B cell (primary cell): ENCODE results near the gene KREMEN2. TPM values are rescaled to one million over a fixed set of nuclear protein-coding genes. Genes with fewer than 3 reads are reported as not detected.

Experiments used
- ATAC-seq: fragments of 200-7000 bp; cut with Tn5 transposase; one replicate; pipeline ENCODE4 v1.10.0; 2021; ENCODE audit warnings: low read depth, mild to moderate bottlenecking, moderate number of reproducible peaks, moderate library complexity
- CTCF ChIA-PET: fragments of 350-600 bp; sonication (Branson Sonifier 250); formaldehyde crosslinking; loops from one replicate; lab custom pipeline; 2021; ENCODE audit warnings: antibody characterized with exemption, inconsistent platforms; lab: Charles Lee
- POLR2A ChIA-PET: fragments of 350-600 bp; sonication (Branson Sonifier 250); formaldehyde crosslinking; loops from one replicate; lab custom pipeline; 2021; ENCODE audit warnings: antibody characterized with exemption; lab: Charles Lee
- DNase-seq: peaks from one replicate; pipeline ENCODE4 v3.0.0; 2013
- H2AFZ ChIP-seq: 2 replicates; pipeline ENCODE4 v1.6.1; 2012; ENCODE audit warnings: mild to moderate bottlenecking, low read depth, low read length; ENCODE audit not compliant: insufficient read depth, poor library complexity, severe bottlenecking
- H3K27ac ChIP-seq, 2 donors: 1 replicate in 1 of 2; 2 replicates in 1 of 2; pipeline ENCODE4 v1.5.1; 2012 to 2013; ENCODE audit warnings: low read length in 2 of 2, mild to moderate bottlenecking in 2 of 2, moderate library complexity in 1 of 2
- H3K27me3 ChIP-seq, 4 experiments: fragments of 200-600 bp in 1 of 4; sonication (generic) in 1 of 4; replicated peaks in 1 of 4; 1 replicate in 2 of 4; 2 replicates in 2 of 4; pipeline versions ENCODE4 v1.6.1 to v1.7.0; 2013 to 2016; ENCODE audit warnings: low read length in 3 of 4, mild to moderate bottlenecking in 2 of 4, mixed read lengths in 1 of 4, moderate library complexity in 1 of 4; ENCODE audit not compliant: insufficient read depth in 4 of 4, control insufficient read depth in 3 of 4; ENCODE audit errors: control extremely low read depth in 1 of 4
- H3K36me3 ChIP-seq, 2 experiments: replicated peaks in 1 of 2; 1 replicate in 1 of 2; 2 replicates in 1 of 2; pipeline versions ENCODE4 v1.6.1 to v1.7.1; 2013; ENCODE audit warnings: low read length in 1 of 2; ENCODE audit not compliant: insufficient read depth in 2 of 2, control insufficient read depth in 1 of 2; ENCODE audit errors: control extremely low read depth in 1 of 2, extremely low read depth in 1 of 2
- H3K4me1 ChIP-seq, 2 donors: fragments of 200-600 bp in 1 of 2; sonication (generic) in 1 of 2; 1 replicate in 1 of 2; 2 replicates in 1 of 2; pipeline versions ENCODE4 v1.5.1 to v1.6.1; 2013 to 2017; ENCODE audit warnings: low read length in 2 of 2; ENCODE audit not compliant: control insufficient read depth in 2 of 2, insufficient read depth in 2 of 2
- H3K4me2 ChIP-seq: replicated peaks from 2 replicates; pipeline ENCODE3; 2012; ENCODE audit warnings: mild to moderate bottlenecking, low read depth, low read length; ENCODE audit not compliant: poor library complexity, severe bottlenecking
- H3K4me3 ChIP-seq, 5 experiments: fragments of 200-600 bp in 1 of 5; sonication (generic) in 1 of 5; 1 replicate in 3 of 5; 2 replicates in 2 of 5; pipeline versions ENCODE4 v1.5.1 to v1.7.0; 2011 to 2016; ENCODE audit warnings: low read length in 4 of 5, mild to moderate bottlenecking in 4 of 5, low read depth in 2 of 5, control low read depth in 1 of 5, moderate library complexity in 1 of 5; ENCODE audit not compliant: insufficient read depth in 1 of 5; ENCODE audit errors: control extremely low read depth in 1 of 5, extremely low read depth in 1 of 5
- H3K79me2 ChIP-seq: fragments of 200-600 bp; sonication (generic); one replicate; pipeline ENCODE4 v1.6.0; 2016; ENCODE audit warnings: low read length; ENCODE audit not compliant: control insufficient read depth, insufficient read depth
- H3K9ac ChIP-seq: fragments of 200-600 bp; sonication (generic); 2 replicates; pipeline ENCODE4 v1.6.1; 2017; ENCODE audit warnings: mild to moderate bottlenecking, low read length, moderate library complexity
- H3K9me3 ChIP-seq, 3 donors: one replicate each; pipeline versions ENCODE4 v1.6.1 to v1.7.1; 2013; ENCODE audit warnings: low read length in 2 of 3; ENCODE audit not compliant: control insufficient read depth in 2 of 3, insufficient read depth in 1 of 3; ENCODE audit errors: control extremely low read depth in 1 of 3
- H4K20me1 ChIP-seq: 2 replicates; pipeline ENCODE4 v1.6.0; 2012; ENCODE audit warnings: mild to moderate bottlenecking, low read length; ENCODE audit not compliant: insufficient read depth, control insufficient read depth, poor library complexity, severe bottlenecking
- H3K27ac Mint-ChIP-seq: one replicate; pipeline ENCODE4 v1.8.0; 2021; ENCODE audit warnings: mixed read lengths
- H3K27me3 Mint-ChIP-seq: one replicate; pipeline ENCODE4 v1.8.0; 2021; ENCODE audit warnings: mixed read lengths
- H3K4me1 Mint-ChIP-seq: one replicate; pipeline ENCODE4 v1.8.0; 2021; ENCODE audit warnings: mixed read lengths
- H3K4me3 Mint-ChIP-seq: one replicate; pipeline ENCODE4 v1.8.0; 2021; ENCODE audit warnings: mixed read lengths
- H3K9me3 Mint-ChIP-seq: one replicate; pipeline ENCODE4 v1.8.0; 2022; ENCODE audit warnings: mixed read lengths; ENCODE audit not compliant: insufficient read depth
- CTCF ChIP-seq: fragments of 200-600 bp; IDR thresholded peaks from one replicate; pipeline ENCODE4 v1.8.0; 2022; ENCODE audit warnings: antibody characterized with exemption, mild to moderate bottlenecking
- EZH2 ChIP-seq: IDR thresholded peaks from 2 replicates; pipeline ENCODE4 v1.6.1; 2012; ENCODE audit warnings: borderline replicate concordance, low read depth, mild to moderate bottlenecking, moderate library complexity, low read length; ENCODE audit not compliant: insufficient read depth, poor library complexity, severe bottlenecking
- WGBS: methylation state at CpG from one replicate; pipeline ENCODE4 v1.1.5; 2013; ENCODE audit warnings: missing lambda C conversion rate; ENCODE audit not compliant: insufficient coverage; 5-methylcytosine and 5-hydroxymethylcytosine counted together
- intact Hi-C: fragments of 100-400 bp; cut with micrococcal nuclease; formaldehyde crosslinking; loops from one replicate; pipeline ENCODE4 v1.10.0; 2022
- polyA plus RNA-seq: library from polyadenylated mRNA; depleted of rRNA; stranded (reverse); fragments of >200 nt; gene quantifications from 2 replicates; pipeline ENCODE4 v1.2.3, GENCODE V29; 2012
- total RNA-seq, 2 donors: library from RNA; stranded (reverse); fragments of 120-200 nt in 1 of 2; gene quantifications; 1 replicate in 1 of 2; 2 replicates in 1 of 2; pipeline versions ENCODE4 v1.2.3 to v1.2.4, GENCODE V29; 2013 to 2022

KREMEN2 gene
- total and polyA plus RNA-seq, 2 donors (not counting 1 experiment from before 2014, with no cell fraction given) = 0.17 to 1.1 TPM

- ChIA-PET POLR2A (no interaction called here), CTCF (interaction anchor here (0.6 to 1.6 kb wide), 3 partner anchors 18 to 54 kb away, joined by 3 to 4 read pairs (median 3); no protein-coding TSS in a partner anchor)
- H2AFZ ChIP-seq = no peak overlapping the region
- Mint-ChIP-seq H3K4me3 (no peak overlapping the region), H3K27me3 (peaks cover 18% of the 10 kb centered on the region), H3K4me1 (peaks cover 22% of the 10 kb centered on the region), H3K9me3 (no peaks in the 10 kb centered on the region), H3K27ac (no peak overlapping the region)
- no peak overlapping the region for H3K27ac ChIP-seq
- peaks cover 0 to 12% (median 0%) of the 10 kb centered on the region in 3 donors for H3K9me3 ChIP-seq
- H3K79me2 ChIP-seq = no peaks in the 10 kb centered on the region
- no peak overlapping the region for H3K9ac ChIP-seq
- H3K36me3 ChIP-seq = no peaks in the 10 kb centered on the region
- H3K4me3 ChIP-seq = no peak overlapping the region
- WGBS = 96% methylated on average over 18 of the region's 21 CpGs
- ATAC-seq (no peak), DNase-seq (no peak)
- H4K20me1 ChIP-seq = no peaks in the 10 kb centered on the region
- H3K4me2 ChIP-seq = no peak overlapping the region
- H3K27me3 ChIP-seq = peaks cover 0 to 22% (median 10%) of the 10 kb centered on the region in 4 experiments
- TF ChIP-seq EZH2 (no peak), CTCF (no peak)
- intact Hi-C loops = no loop called here
- peaks cover 24 to 26% of the 10 kb centered on the region in 2 donors for H3K4me1 ChIP-seq
These were observed 45.7 kb downstream of the KREMEN2 start for GRCh38 chr16:3009568-3010390.

DNA sequence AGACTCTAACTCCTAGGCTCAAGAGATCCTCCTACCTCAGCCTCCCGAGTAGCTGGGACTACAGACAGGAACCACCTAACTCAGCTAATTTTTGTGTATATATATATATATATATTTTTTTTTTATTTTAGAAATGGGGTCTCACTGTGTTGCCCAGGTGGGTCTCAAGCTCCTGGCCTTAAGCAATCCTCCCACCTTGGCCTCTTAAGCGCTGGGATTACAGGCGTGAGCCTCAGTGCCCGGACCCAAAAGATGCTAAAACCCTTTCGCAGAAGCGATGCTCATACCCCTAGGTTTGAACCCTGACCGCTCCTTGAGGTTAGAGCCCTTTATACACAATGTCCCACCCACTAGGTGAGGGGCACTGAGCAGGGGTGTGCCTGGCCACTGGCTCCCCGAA lies 46.4 kb downstream of the KREMEN2 start:
- TF ChIP-seq EZH2 (no peak), CTCF (no peak)
- Histone ChIP-seq H3K27ac (no peak overlapping the region), H3K36me3 (no peaks in the 10 kb centered on the region), H3K9me3 (peaks cover 0 to 12% (median 0%) of the 10 kb centered on the region in 3 donors), H3K4me2 (no peak overlapping the region), H3K4me3 (no peak overlapping the region), H4K20me1 (no peaks in the 10 kb centered on the region), H3K9ac (no peak overlapping the region), H3K79me2 (no peaks in the 10 kb centered on the region), H3K27me3 (peaks cover 0 to 22% (median 8%) of the 10 kb centered on the region in 4 experiments), H2AFZ (no peak overlapping the region), H3K4me1 (peaks cover 22 to 23% of the 10 kb centered on the region in 2 donors)
- ChIA-PET CTCF (interaction anchor here (0.6 to 1.6 kb wide), 3 partner anchors 18 to 53 kb away, joined by 3 to 4 read pairs (median 3); no protein-coding TSS in a partner anchor), POLR2A (interaction anchor here (0.6 kb wide), 1 partner anchor 433 kb away, joined by 3 read pairs; the partner anchor contains the start of gene NAA60)
- Mint-ChIP-seq H3K27me3 (peaks cover 19% of the 10 kb centered on the region), H3K9me3 (no peaks in the 10 kb centered on the region), H3K4me1 (peaks cover 21% of the 10 kb centered on the region), H3K27ac (no peak overlapping the region), H3K4me3 (no peak overlapping the region)
- intact Hi-C loops = no loop called here
- 100% methylated on average over 6 of the region's 8 CpGs for WGBS
- DNase-seq (no peak), ATAC-seq (no peak)
